A549 (cell line): ENCODE measurements around the gene CACNA1H. TPM values are rescaled to one million over a fixed set of nuclear protein-coding genes. Genes with fewer than 3 reads are reported as not detected.

Source experiments
- ATAC-seq, 2 experiments: fragments of 200-7000 bp in 1 of 2; fragments of >200 bp in 1 of 2; cut with Nextera tagmentation in 1 of 2; cut with Tn5 transposase in 1 of 2; 3 replicates each; pipeline versions ENCODE4 v1.8.0 to v1.9.1; 2018 to 2020; ENCODE audit warnings: mild to moderate bottlenecking in 1 of 2, moderate library complexity in 1 of 2
- CTCF ChIA-PET: fragments of 300-600 bp; sonication (Branson Sonifier 250); formaldehyde crosslinking; extraction: SDS; loops from one replicate; lab custom pipeline; 2021; ENCODE audit warnings: antibody characterized with exemption, inconsistent platforms; lab: Yijun Ruan, JAX
- POLR2A ChIA-PET: fragments of 350-600 bp; formaldehyde crosslinking; extraction: SDS; loops from one replicate; lab custom pipeline; 2021; ENCODE audit warnings: antibody characterized with exemption, inconsistent platforms; lab: Yijun Ruan, JAX
- DNase-seq, 2 experiments: peaks; one replicate each; pipeline versions ENCODE4 v3.0.0 to v3.0.0-alpha.2; 2011 to 2016; ENCODE audit warnings: low read depth in 1 of 2, low spot score in 1 of 2
- FAIRE-seq: peaks from 2 replicates; lab custom pipeline; 2011; peaks lifted over from hg19 to GRCh38; lab: Jason Lieb, UNC
- H3K27ac ChIP-seq, 2 experiments: fragments of >200 bp; sonication (Bioruptor Twin); formaldehyde crosslinking; 3 replicates each; pipeline ENCODE4 v1.5.1; 2016 to 2017
- H3K4me1 ChIP-seq: fragments of >200 bp; sonication (Bioruptor Twin); formaldehyde crosslinking; 3 replicates; pipeline ENCODE4 v1.6.1; 2016
- H3K4me2 ChIP-seq: fragments of >200 bp; sonication (Bioruptor Twin); formaldehyde crosslinking; 3 replicates; pipeline ENCODE4 v1.6.1; 2016
- H3K4me3 ChIP-seq: fragments of >200 bp; sonication (Bioruptor Twin); formaldehyde crosslinking; 3 replicates; pipeline ENCODE4 v1.5.1; 2016
- H3K9me3 ChIP-seq: fragments of >200 bp; sonication (Bioruptor Twin); formaldehyde crosslinking; 3 replicates; pipeline ENCODE4 v1.6.1; 2016
- ATOH8 ChIP-seq: fragments of 250-450 bp; sonication (Bioruptor Pico); IDR thresholded peaks from 2 replicates; pipeline ENCODE4 v1.5.0; 2020; ENCODE audit warnings: low read depth, mild to moderate bottlenecking, moderate library complexity
- BCL3 ChIP-seq: fragments of >200 bp; sonication (Bioruptor Twin); formaldehyde crosslinking; IDR thresholded peaks from 3 replicates; pipeline ENCODE4 v1.6.1; 2016
- CHD4 ChIP-seq: fragments of 200-600 bp; sonication (generic); IDR thresholded peaks from 2 replicates; pipeline ENCODE4 v1.6.1; 2016; ENCODE audit warnings: antibody characterized with exemption, mild to moderate bottlenecking, borderline replicate concordance
- CTCF ChIP-seq: fragments of >200 bp; sonication (Bioruptor Twin); formaldehyde crosslinking; IDR thresholded peaks from 3 replicates; pipeline ENCODE4 v1.5.1; 2016
- ELK1 ChIP-seq: fragments of 150-350 bp; IDR thresholded peaks from 2 replicates; pipeline ENCODE4 v1.6.1; 2014; ENCODE audit warnings: low read depth, mild to moderate bottlenecking, low read length
- FOSL2 ChIP-seq, 2 experiments: fragments of 450-650 bp in 1 of 2; fragments of >200 bp in 1 of 2; sonication (Bioruptor Twin) in 1 of 2; formaldehyde crosslinking; IDR thresholded peaks; 2 replicates each; pipeline versions ENCODE4 v1.5.0 to v1.6.1; 2016 to 2020; ENCODE audit warnings: mild to moderate bottlenecking in 1 of 2, moderate library complexity in 1 of 2
- HDAC2 ChIP-seq: fragments of 200-600 bp; sonication (generic); IDR thresholded peaks from 2 replicates; pipeline ENCODE4 v1.6.1; 2016
- HES2 ChIP-seq: fragments of >200 bp; sonication (Bioruptor Twin); formaldehyde crosslinking; IDR thresholded peaks from 2 replicates; pipeline ENCODE4 v1.6.1; 2016
- HMGXB4 ChIP-seq: fragments of 250-450 bp; sonication (Bioruptor Pico); IDR thresholded peaks from 2 replicates; pipeline ENCODE4 v1.5.0; 2021; ENCODE audit warnings: mild to moderate bottlenecking, moderate library complexity, borderline replicate concordance
- MAX ChIP-seq: IDR thresholded peaks from 2 replicates; pipeline ENCODE4 v1.6.1; 2012
- MAZ ChIP-seq: fragments of 150-350 bp; IDR thresholded peaks from 2 replicates; pipeline ENCODE4 v1.6.1; 2014; ENCODE audit warnings: antibody characterized with exemption, low read depth, low read length, borderline replicate concordance
- NPAS2 ChIP-seq: fragments of 250-450 bp; sonication (Bioruptor Pico); IDR thresholded peaks from 2 replicates; pipeline ENCODE4 v1.8.0; 2022; ENCODE audit warnings: mild to moderate bottlenecking, moderate library complexity, borderline replicate concordance
- NR3C1 ChIP-seq: fragments of >200 bp; sonication (Bioruptor Twin); formaldehyde crosslinking; IDR thresholded peaks from 3 replicates; pipeline ENCODE4 v1.6.1; 2017
- PBX3 ChIP-seq: IDR thresholded peaks from 2 replicates; pipeline ENCODE4 v1.6.1; 2012
- POLR2A ChIP-seq: IDR thresholded peaks from 2 replicates; pipeline ENCODE4 v1.6.1; 2012; ENCODE audit warnings: mild to moderate bottlenecking, low read length
- RCOR1 ChIP-seq: fragments of 150-350 bp; IDR thresholded peaks from 2 replicates; pipeline ENCODE4 v1.6.1; 2014; ENCODE audit warnings: antibody characterized with exemption, low read length, low read depth
- RFX5 ChIP-seq: fragments of 450-650 bp; IDR thresholded peaks from 2 replicates; pipeline ENCODE4 v1.7.1; 2014; ENCODE audit warnings: antibody characterized with exemption, mild to moderate bottlenecking, moderate library complexity
- SMC3 ChIP-seq: fragments of >200 bp; sonication (Bioruptor Twin); formaldehyde crosslinking; IDR thresholded peaks from 3 replicates; pipeline ENCODE4 v1.6.1; 2018; ENCODE audit warnings: inconsistent platforms
- SREBF2 ChIP-seq: fragments of 450-650 bp; IDR thresholded peaks from 2 replicates; pipeline ENCODE4 v1.6.1; 2014; ENCODE audit warnings: mild to moderate bottlenecking, moderate library complexity
- TP53 ChIP-seq: fragments of 250-450 bp; sonication (Bioruptor Pico); IDR thresholded peaks from 2 replicates; pipeline ENCODE4 v1.5.0; 2021; ENCODE audit warnings: mild to moderate bottlenecking, moderate library complexity
- USF2 ChIP-seq: fragments of 450-650 bp; IDR thresholded peaks from 2 replicates; pipeline ENCODE4 v1.6.1; 2014; ENCODE audit warnings: antibody characterized with exemption
- WGBS: methylation state at CpG from one replicate; pipeline ENCODE4 v1.1.6; 2017; ENCODE audit errors: missing lambda C conversion rate; 5-methylcytosine and 5-hydroxymethylcytosine counted together
- polyA plus RNA-seq, 4 experiments: library from polyadenylated mRNA; depleted of rRNA in 3 of 4; stranded (reverse); fragments of >200 nt; fragmentation: RNase III in 1 of 4; extraction: RNeasy Plus Mini Kit Qiagen cat#74134 plus additional on column Dnase treatment in 1 of 4; gene quantifications; 2 replicates in 3 of 4; 3 replicates in 1 of 4; pipeline ENCODE4 v1.2.3, GENCODE V29; 2011 to 2017

Gene CACNA1H
- polyA plus RNA-seq, 2 of the 4 experiments (the other 2 are of a cell fraction), result 7.2 to 15.8 TPM

- Histone ChIP-seq H3K27ac (peak overlapping the region; percentile 87 to 96), H3K9me3 (no peaks in the 10 kb centered on the region), H3K4me1 (peaks cover 36% of the 10 kb centered on the region), H3K4me3 (peak overlapping the region; percentile 53), H3K4me2 (peak overlapping the region; percentile 98)
- ATAC-seq, result no peak
- TF ChIP-seq FOSL2 (IDR thresholded peaks at IDR 0.05), result no peak
- no peak for TF ChIP-seq FOSL2 (CRISPR knock-in tag; IDR thresholded peaks at IDR 0.05)
- no peak for TF ChIP-seq MAZ
- 0 out of 2 replicates have a peak, but pooled peaks have one; percentile 11 for TF ChIP-seq MAX
- ChIA-PET CTCF (interaction anchor here (1.2 to 1.6 kb wide), 4 partner anchors 9 to 48 kb away, joined by 3 to 4 read pairs (median 4); no protein-coding TSS in a partner anchor), POLR2A (no interaction called here)
- peak in 1 of 2 experiments; percentile 36 for DNase-seq
- 2% methylated on average over 18 of the region's 94 CpGs for WGBS
- no peak for FAIRE-seq
Observed at GRCh38 chr16:1153480-1154160, 714 bp downstream of the CACNA1H start.

- DNase-seq (peak; percentile 40 to 74), FAIRE-seq (no peak), ATAC-seq (peak; percentile 5 to 54; a peak in 4 of 6 replicates)
- ChIA-PET CTCF (interaction anchor here (1.2 to 2.4 kb wide), 6 partner anchors 8 to 48 kb away, joined by 3 to 5 read pairs (median 4); no protein-coding TSS in a partner anchor), POLR2A (no interaction called here)
- peak overlapping the region; percentile 53 for H3K4me3 ChIP-seq
- peaks cover 42% of the 10 kb centered on the region for H3K4me1 ChIP-seq
- H3K27ac ChIP-seq, result peak overlapping the region; percentile 87 to 96
- H3K9me3 ChIP-seq, result no peaks in the 10 kb centered on the region
- H3K4me2 ChIP-seq, result peak overlapping the region; percentile 98
- WGBS, result 9% methylated on average over 13 of the region's 31 CpGs
- TF ChIP-seq SMC3 (no peak), SREBF2 (no peak), HMGXB4 (CRISPR knock-in tag) (no peak), BCL3 (no peak), USF2 (no peak), HES2 (no peak), MAZ (no peak), HDAC2 (no peak), POLR2A (no peak), MAX (no peak; the same call in 1 of the 2 replicates), NPAS2 (CRISPR knock-in tag) (no peak), CTCF (no peak), ATOH8 (CRISPR knock-in tag) (no peak), CHD4 (no peak), PBX3 (no peak), NR3C1 (no peak), RFX5 (no peak), TP53 (CRISPR knock-in tag) (no peak), ELK1 (no peak), RCOR1 (no peak)
Observed at GRCh38 chr16:1154291-1154886, 1.5 kb downstream of the CACNA1H start.
